HG02840 (cell line): ENCODE data around the gene IL1RAPL2.
"Not testable (repeated sequence)": the region's sequence is repeated elsewhere in the genome, so short reads cannot be mapped to it uniquely, and the experiment has no call there.

Experiments
- ATAC-seq: cut with Tn5 transposase; IDR thresholded peaks from one replicate; pipeline ENCODE4 v1.9.1; 2021; ENCODE audit warnings: mild to moderate bottlenecking, moderate library complexity, moderate number of reproducible peaks; ENCODE audit not compliant: unreplicated experiment, low FRiP score

IL1RAPL2 gene

DNA sequence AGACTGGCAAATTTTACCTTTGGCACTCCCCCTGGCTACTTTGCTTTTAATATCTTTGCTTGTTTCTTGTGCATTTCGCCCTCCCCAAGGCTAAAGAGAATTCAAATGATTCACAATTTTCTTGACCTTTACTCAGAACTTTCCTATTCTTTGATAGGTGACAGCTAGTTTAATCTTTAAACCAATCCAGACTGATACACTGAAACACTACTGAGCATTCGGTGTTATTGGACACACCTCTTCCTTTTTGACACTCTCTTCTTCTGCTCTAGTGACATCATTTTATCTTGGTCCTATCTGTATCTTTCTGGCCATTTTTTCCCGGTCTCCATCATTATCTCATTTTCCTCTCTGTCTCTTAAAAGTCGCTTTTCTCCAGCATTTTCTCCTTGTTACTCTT is 103.1 kb downstream of the IL1RAPL2 start:
- no peak for ATAC-seq

GRCh38 chrX:104670051-104670450 is 104.1 kb downstream of the IL1RAPL2 start:
- ATAC-seq = no peak

- ATAC-seq = not testable (repeated sequence)
Measured at GRCh38 chrX:104677517-104677916, 111.5 kb downstream of the IL1RAPL2 start.

DNA sequence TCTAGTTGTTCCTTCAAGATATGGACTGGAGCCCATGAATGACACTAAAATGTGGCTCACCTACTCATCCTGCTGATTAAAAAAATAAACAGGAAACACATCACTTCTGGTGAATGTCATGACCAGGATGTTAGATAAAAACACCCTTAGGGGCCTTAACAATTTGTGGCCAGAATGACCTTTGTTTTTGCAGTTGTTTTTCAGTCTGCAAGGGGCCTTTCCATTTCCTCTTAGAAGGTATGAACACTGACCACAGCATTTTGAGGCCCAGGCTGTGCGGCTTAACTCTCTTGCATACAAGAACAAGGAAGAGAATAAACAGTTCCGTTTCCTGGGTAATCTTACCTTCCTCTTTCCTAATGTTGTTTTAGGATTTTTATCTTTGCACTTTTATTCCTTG is 113.2 kb downstream of the IL1RAPL2 start:
- ATAC-seq = no peak

DNA sequence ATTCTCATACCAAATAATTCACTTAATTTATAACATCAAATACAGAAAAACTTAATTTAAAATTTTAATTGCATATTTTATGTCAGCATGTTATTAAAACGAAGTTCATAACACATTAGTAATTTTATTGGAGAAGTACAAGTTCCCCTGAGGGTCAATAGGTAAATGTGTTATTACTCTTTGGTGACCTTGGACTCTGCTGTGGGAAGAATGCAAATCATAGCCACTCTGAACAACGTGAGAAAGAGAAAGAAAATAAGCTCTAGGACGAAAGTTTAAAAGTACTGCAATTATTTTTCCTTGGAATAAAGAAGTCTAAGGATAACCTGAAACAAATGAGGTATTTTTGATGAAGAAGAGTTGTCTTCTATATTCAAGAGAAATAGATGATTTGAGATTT is 115.2 kb downstream of the IL1RAPL2 start:
- no peak for ATAC-seq

- no peak for ATAC-seq
Measured at GRCh38 chrX:104684077-104684476, 118.1 kb downstream of the IL1RAPL2 start.

DNA sequence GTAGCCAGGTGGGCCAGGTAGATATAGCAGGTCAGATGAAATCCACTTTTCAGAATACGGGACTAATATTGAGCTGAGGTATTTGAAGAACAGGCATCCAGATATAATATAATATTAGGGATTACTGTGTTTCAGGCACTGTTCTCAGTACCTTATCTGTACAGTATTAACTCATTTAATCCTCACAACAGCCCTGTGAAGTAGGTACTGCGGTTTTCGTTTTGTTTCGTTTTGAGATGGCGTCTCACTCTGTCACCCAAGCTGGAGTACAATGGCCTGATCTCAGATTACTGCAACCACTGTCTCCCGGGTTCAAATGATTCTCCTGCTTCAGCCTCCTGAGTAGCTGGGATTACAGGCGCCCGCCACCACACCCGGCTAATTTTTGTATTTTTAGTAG is 129.6 kb downstream of the IL1RAPL2 start:
- ATAC-seq = peak; percentile 62

DNA sequence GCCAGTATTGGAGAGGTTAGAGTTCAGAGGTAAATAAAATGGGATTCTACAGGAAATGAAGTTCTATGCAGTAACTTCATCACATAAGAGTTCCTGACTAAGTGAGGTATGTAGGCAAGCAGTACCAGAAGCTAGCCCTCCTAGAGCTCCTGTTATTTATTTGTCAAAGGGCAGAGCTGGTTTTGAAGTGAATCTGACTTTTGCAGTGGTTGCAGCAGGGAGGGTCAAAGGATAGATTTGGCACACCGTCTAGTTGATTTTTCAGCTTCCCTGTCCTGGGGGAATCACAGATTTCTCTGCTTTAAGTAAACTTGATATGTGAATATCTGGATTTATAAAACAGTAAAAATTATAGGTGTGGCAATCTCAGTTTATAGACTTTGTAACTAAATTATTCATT is 130.7 kb downstream of the IL1RAPL2 start:
- no peak for ATAC-seq

GRCh38 chrX:104697294-104697693 is 131.3 kb downstream of the IL1RAPL2 start:
- no peak for ATAC-seq

- no peak for ATAC-seq
Measured at GRCh38 chrX:104707042-104707441, 141.0 kb downstream of the IL1RAPL2 start.

- no peak for ATAC-seq
Measured at GRCh38 chrX:104707572-104707971, 141.6 kb downstream of the IL1RAPL2 start.

DNA sequence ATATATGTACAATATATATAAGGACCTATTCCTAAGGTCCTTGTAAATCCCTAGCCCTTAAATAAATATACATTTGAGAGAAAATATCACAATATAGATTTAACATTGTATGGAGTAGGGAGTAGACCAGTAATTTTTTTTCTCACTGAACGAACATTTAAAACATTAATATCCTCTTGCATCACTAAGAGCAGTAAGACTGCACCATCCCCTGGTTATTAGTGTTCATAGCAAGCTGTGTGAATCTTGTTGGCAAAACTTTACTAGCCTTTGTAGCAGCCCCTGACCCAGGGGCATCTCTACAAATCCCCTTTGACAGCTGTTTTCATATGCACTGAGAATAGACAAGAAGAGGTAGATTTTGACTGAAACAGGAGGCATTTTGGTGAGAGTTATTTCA is 146.5 kb downstream of the IL1RAPL2 start:
- ATAC-seq = no peak

DNA sequence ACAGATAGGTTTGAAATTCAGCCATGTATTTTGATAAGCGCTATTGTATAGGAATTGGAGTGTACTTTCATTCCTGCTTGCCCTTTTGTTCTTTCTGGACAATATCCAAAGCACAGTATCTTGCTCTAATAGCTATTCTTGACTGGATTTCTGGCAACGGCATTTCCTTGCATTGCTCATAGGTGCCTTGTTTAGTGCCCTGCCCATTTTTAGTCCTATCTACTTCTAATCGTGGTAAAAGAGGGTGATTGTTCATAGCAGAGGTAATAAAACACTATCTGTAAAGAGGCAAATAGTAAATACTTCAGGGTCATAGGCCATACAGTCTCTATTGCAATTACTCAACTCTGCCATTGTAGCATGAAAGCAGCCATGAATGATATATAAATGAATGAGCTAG is 155.9 kb downstream of the IL1RAPL2 start:
- ATAC-seq = no peak

GRCh38 chrX:104728456-104728855 is 162.5 kb downstream of the IL1RAPL2 start:
- ATAC-seq = no peak

- ATAC-seq = no peak
Measured at GRCh38 chrX:104742355-104742754, 176.4 kb downstream of the IL1RAPL2 start.

- no peak for ATAC-seq
Measured at GRCh38 chrX:104745152-104745551, 179.2 kb downstream of the IL1RAPL2 start.

DNA sequence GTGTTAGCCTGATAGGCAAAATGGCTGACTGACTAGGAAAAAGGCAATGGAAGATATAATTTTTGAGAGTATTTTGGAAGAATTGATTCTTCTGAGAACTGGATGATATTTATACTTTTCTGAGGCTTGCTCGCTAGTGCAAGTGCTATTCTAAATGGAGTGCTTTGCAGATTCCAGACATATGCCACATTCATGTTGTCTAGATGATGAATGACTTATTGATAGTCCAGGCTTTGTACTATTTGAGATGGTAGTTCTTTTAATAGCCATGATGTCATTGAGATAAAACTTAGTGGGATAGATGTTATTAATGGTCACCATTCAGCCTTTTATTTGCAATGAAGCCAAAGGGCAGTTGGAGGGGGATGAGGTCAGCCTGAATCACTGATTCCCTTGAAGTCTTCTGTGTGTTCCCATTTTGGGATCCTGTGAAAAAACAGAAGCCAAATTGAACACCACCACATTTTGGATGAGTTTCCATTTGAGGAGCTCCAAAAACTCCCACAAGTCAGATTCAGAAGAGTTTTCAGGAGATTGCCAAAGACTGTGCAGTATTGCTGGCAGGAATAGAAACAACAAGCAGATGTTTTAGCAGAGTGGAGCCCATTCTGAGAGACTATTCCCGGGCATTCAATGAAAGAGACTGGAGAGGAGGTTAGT is 184.1 kb downstream of the IL1RAPL2 start:
- ATAC-seq = no peak

- no peak for ATAC-seq
Measured at GRCh38 chrX:104762641-104763040, 196.6 kb downstream of the IL1RAPL2 start.

DNA sequence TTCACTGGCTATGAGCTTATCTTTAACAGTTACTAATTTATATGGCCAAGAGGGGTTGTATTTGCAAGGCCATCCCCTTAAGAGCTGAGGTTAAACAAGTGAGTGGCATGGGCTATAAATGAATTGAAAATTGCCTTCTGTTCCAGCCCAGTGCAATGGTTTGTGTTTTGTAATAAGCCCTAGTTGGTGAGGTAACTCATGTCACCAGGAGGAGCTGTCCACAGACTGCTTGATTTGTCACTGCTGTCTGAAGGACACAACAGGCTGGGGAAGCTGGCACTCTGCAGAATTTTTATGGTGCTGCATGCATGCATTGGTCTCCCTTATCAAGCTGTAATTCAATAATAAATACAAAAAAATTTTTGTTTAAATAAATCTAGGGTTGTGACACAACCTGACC is 223.8 kb downstream of the IL1RAPL2 start:
- ATAC-seq = no peak

- no peak for ATAC-seq
Measured at GRCh38 chrX:104795804-104796203, 229.8 kb downstream of the IL1RAPL2 start.

- ATAC-seq = no peak
Measured at GRCh38 chrX:104803219-104803618, 237.2 kb downstream of the IL1RAPL2 start.

GRCh38 chrX:104806346-104806745 is 240.3 kb downstream of the IL1RAPL2 start:
- no peak for ATAC-seq

GRCh38 chrX:104833401-104833800 is 267.4 kb downstream of the IL1RAPL2 start:
- no peak for ATAC-seq
